Ishikawa (cell line): ENCODE data around the gene CYBC1.

Experiments
- CEBPB ChIP-seq: IDR thresholded peaks from 2 replicates; pipeline ENCODE4 v1.6.1; 2012
- CREB1 ChIP-seq: IDR thresholded peaks from 2 replicates; pipeline ENCODE4 v1.6.1; 2012; ENCODE audit warnings: low read depth
- EGR1 ChIP-seq: IDR thresholded peaks from 2 replicates; pipeline ENCODE4 v1.6.1; 2012
- EP300 ChIP-seq: IDR thresholded peaks from 2 replicates; pipeline ENCODE4 v1.6.1; 2012; ENCODE audit warnings: borderline replicate concordance
- FOXM1 ChIP-seq: IDR thresholded peaks from 2 replicates; pipeline ENCODE4 v1.6.1; 2012; ENCODE audit warnings: low read depth, borderline replicate concordance
- NFIC ChIP-seq: IDR thresholded peaks from 2 replicates; pipeline ENCODE4 v1.6.1; 2012
- RAD21 ChIP-seq: IDR thresholded peaks from 2 replicates; pipeline ENCODE4 v1.6.1; 2012; ENCODE audit warnings: low read depth
- REST ChIP-seq: IDR thresholded peaks from 2 replicates; pipeline ENCODE4 v1.6.1; 2012; ENCODE audit warnings: low read depth, mild to moderate bottlenecking
- TAF1 ChIP-seq: IDR thresholded peaks from 2 replicates; pipeline ENCODE4 v1.6.1; 2012; ENCODE audit warnings: low read depth, mild to moderate bottlenecking
- TCF12 ChIP-seq: IDR thresholded peaks from 2 replicates; pipeline ENCODE4 v1.6.1; 2012; ENCODE audit warnings: low read depth
- TEAD4 ChIP-seq: IDR thresholded peaks from 2 replicates; pipeline ENCODE4 v1.6.1; 2012
- USF1 ChIP-seq: IDR thresholded peaks from 2 replicates; pipeline ENCODE4 v1.6.1; 2012
- YY1 ChIP-seq: IDR thresholded peaks from 2 replicates; pipeline ENCODE4 v1.6.1; 2012; ENCODE audit warnings: low read depth
- ZBTB7A ChIP-seq: IDR thresholded peaks from 2 replicates; pipeline ENCODE4 v1.6.1; 2012; ENCODE audit warnings: low read depth
- TF ChIP-seq, protein P1 (sequence below): IDR thresholded peaks from 2 replicates; pipeline ENCODE4 v1.6.1; 2012

Gene CYBC1

GRCh38 chr17:82494236-82495055 is 43.9 kb upstream of the CYBC1 start:
- TF ChIP-seq TEAD4 (peak; percentile 75), ZBTB7A (peak; percentile 96), NFIC (peak; percentile 55), EGR1 (no peak), REST (no peak), TCF12 (peak; percentile 74), RAD21 (peak; percentile 64), CEBPB (no peak; the same call in 1 of the 2 replicates), EP300 (0 out of 2 replicates have a peak, but pooled peaks have one; percentile 4), USF1 (peak; percentile 12), YY1 (no peak), CREB1 (no peak), TAF1 (no peak), FOXM1 (no peak)
- TF ChIP-seq, protein P1, sequence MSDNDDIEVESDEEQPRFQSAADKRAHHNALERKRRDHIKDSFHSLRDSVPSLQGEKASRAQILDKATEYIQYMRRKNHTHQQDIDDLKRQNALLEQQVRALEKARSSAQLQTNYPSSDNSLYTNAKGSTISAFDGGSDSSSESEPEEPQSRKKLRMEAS: peak; percentile 91

DNA sequence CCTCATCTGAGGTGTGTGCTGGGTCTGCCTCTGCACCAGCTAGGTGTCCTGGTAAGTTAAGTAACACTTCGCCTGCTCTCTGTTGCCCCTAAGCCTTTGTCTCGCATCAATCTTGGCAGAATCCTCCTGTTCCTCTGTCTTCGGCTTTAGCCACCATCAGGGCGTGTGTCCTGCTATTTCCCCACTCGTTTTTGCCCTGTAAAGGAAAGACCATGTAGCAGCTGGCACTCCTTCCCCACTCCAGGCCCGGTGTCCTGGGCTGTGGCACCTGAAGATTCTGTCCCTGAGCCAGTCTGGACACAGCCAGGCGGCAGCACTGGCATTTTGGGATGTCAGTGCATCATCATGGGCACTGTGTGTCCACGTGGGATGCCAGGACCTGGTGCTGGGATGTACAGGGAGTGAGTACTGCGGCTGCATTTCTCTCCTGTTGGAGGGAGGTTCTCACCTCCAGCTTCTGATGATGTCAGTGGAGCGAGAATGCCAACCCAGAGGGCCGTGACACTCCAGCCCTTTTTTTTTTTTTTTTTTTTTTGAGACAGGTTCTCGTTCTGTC is 42.8 kb upstream of the CYBC1 start:
- no peak for TF ChIP-seq NFIC
- TF ChIP-seq YY1: no peak
- no peak for TF ChIP-seq CREB1
- no peak for TF ChIP-seq USF1
- TF ChIP-seq FOXM1: no peak
- no peak for TF ChIP-seq REST
- no peak for TF ChIP-seq RAD21
- no peak for TF ChIP-seq TEAD4
- no peak for TF ChIP-seq TAF1
- no peak for TF ChIP-seq TCF12
- TF ChIP-seq CEBPB: no peak
- no peak for TF ChIP-seq ZBTB7A
- TF ChIP-seq, protein P1: no peak
- no peak for TF ChIP-seq EP300

- TF ChIP-seq REST: no peak
- no peak for TF ChIP-seq USF1
- TF ChIP-seq EP300: no peak
- TF ChIP-seq FOXM1: no peak
- no peak for TF ChIP-seq TEAD4
- TF ChIP-seq CEBPB: no peak
- TF ChIP-seq YY1: no peak
- TF ChIP-seq, protein P1: no peak
These were observed 42.2 kb upstream of the CYBC1 start for GRCh38 chr17:82492643-82493225.
